Body of pancreas (tissue), 4 donors: Measurements from ENCODE around the gene NOX3.

Source experiments
- POLR2A ChIP-seq, 3 donors: fragments of 450-650 bp; IDR thresholded peaks; one replicate each; pipeline ENCODE4 v1.6.1; 2016; ENCODE audit warnings: antibody characterized with exemption in 3 of 3, mild to moderate bottlenecking in 2 of 3
- TF ChIP-seq, protein P1 (sequence below), 7 experiments: fragments of 450-650 bp in 4 of 7; fragments of 200-600 bp in 3 of 7; sonication (generic) in 3 of 7; IDR thresholded peaks; one replicate each; pipeline ENCODE4 v1.5.1; 2016 to 2019; ENCODE audit warnings: antibody characterized with exemption in 7 of 7

DNA sequence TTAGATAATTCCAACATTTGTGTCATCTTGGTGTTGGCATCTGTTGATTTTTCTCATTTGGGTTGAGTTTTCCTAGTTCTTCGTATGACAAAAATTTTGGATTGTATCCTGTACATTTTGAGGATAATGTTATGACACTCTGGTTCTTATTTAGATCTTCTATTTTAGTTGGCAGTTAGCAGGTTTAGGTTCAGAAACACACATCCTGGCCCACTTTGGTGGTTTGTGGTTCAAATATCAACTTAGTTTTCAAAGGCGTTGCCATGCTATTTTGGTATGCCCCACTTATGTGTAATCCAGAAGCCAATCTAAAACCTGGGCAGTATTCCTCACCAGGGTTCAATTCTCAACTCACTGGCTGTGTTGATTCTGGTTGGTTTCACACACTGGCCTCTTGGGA, 68.2 kb downstream of the NOX3 start:
- TF ChIP-seq, protein P1, sequence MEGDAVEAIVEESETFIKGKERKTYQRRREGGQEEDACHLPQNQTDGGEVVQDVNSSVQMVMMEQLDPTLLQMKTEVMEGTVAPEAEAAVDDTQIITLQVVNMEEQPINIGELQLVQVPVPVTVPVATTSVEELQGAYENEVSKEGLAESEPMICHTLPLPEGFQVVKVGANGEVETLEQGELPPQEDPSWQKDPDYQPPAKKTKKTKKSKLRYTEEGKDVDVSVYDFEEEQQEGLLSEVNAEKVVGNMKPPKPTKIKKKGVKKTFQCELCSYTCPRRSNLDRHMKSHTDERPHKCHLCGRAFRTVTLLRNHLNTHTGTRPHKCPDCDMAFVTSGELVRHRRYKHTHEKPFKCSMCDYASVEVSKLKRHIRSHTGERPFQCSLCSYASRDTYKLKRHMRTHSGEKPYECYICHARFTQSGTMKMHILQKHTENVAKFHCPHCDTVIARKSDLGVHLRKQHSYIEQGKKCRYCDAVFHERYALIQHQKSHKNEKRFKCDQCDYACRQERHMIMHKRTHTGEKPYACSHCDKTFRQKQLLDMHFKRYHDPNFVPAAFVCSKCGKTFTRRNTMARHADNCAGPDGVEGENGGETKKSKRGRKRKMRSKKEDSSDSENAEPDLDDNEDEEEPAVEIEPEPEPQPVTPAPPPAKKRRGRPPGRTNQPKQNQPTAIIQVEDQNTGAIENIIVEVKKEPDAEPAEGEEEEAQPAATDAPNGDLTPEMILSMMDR (IDR thresholded peaks at IDR 0.05), result no peak
- no peak for TF ChIP-seq POLR2A (IDR thresholded peaks at IDR 0.05)
